Measurements from ENCODE around the gene NNMT. TPM values are rescaled to one million over a fixed set of nuclear protein-coding genes. Genes with fewer than 3 reads are reported as not detected.

NNMT gene
- polyA plus RNA-seq, 4 donors: 0.81 to 169 (median 22.7) TPM

DNA sequence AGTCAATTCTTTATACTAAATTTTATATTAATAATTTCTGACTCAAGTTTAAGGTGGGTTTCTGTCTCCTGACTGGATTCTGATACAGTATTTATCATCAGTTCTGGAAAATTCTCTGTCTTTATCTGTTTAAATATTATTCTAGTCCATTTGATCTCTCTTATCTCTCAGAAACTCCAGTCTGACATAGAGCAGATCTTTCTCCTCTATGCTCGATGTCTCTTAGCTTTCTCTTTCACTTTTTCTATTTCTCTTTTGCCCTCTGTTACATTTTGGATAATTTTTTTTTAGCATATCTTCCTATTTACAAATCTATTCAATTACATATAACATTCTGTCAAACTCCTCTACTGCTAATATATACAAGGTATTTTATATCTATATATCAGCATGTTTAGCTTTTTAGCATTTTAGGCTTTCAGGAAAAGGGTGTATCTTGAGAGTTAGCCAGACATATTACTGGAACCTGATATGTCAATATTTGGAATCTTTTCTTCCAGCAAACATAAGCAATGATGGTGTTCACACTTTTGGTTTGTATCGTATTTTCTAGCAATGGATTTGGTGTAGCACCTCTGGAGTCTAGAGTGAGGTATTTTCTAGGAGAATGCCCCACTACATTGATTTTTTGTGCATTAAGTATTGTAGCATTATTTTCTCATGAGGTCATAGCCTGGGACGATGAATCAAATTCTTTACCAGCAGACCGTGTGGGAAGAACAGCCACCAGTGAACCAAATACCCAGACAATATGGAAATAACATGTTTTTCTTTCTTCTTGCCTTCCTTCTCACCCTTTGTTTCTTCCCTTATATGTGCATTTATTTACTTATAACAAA is 4.1 kb upstream of the NNMT start:
- Histone ChIP-seq H3K4me3 (ENCODE audit: low read depth in 1 of 3, low read length in 3 of 3) (no peak overlapping the region), H3K4me1 (ENCODE audit: control insufficient read depth in 3 of 3, insufficient read depth in 2 of 3, low read depth in 1 of 3, low read length in 2 of 3) (peaks cover 0 to 3% (median 0%) of the 10 kb centered on the region in 3 donors), H3K9me3 (ENCODE audit: control insufficient read depth in 2 of 2, insufficient read depth in 1 of 2, low read depth in 1 of 2, low read length in 1 of 2) (no peaks in the 10 kb centered on the region), H3K27me3 (ENCODE audit: control insufficient read depth in 3 of 3, insufficient read depth in 3 of 3, low read length in 3 of 3) (no peaks in the 10 kb centered on the region), H3K27ac (ENCODE audit: low read depth in 1 of 3, low read length in 2 of 3) (peak overlapping the region in 1 of 3 donors; percentile 21), H3K36me3 (ENCODE audit: control insufficient read depth in 3 of 3, insufficient read depth in 2 of 3, low read depth in 1 of 3, low read length in 3 of 3) (no peaks in the 10 kb centered on the region)
- WGBS, 3 donors: 33 to 44% (median 37%) methylated on average over 4 of the region's 4 CpGs
- FAIRE-seq (no peak), DNase-seq (no peak)

DNA sequence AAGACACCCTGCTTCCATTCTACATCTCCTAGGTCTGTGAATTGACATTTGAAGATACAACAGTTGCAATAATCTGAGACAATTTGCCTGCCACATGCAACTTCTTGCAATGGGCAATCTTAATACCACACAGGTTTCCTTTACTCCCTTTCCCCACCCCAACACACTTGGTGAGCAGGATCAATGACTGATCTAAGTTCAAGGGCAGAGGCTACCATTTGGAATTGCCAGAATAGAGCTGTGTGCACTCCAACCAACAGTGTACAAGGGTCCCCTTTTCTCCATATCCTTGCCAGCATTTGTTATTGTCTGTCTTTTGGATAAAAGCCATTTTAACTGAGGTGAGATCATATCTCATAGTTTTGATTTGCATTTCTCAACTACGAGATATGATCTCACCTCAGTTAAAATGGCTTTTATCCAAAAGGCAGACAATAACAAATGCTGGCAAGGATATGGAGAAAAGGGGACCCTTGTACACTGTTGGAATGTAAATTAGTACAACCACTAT is 2.9 kb upstream of the NNMT start:
- no peak for FAIRE-seq
- WGBS, 3 donors: 41 to 68% (median 47%) methylated on average over 1 of the region's 1 CpG
- peak overlapping the region in 1 of 3 donors; percentile 10 for H3K27ac ChIP-seq (ENCODE audit: low read depth in 1 of 3, low read length in 2 of 3)

DNA sequence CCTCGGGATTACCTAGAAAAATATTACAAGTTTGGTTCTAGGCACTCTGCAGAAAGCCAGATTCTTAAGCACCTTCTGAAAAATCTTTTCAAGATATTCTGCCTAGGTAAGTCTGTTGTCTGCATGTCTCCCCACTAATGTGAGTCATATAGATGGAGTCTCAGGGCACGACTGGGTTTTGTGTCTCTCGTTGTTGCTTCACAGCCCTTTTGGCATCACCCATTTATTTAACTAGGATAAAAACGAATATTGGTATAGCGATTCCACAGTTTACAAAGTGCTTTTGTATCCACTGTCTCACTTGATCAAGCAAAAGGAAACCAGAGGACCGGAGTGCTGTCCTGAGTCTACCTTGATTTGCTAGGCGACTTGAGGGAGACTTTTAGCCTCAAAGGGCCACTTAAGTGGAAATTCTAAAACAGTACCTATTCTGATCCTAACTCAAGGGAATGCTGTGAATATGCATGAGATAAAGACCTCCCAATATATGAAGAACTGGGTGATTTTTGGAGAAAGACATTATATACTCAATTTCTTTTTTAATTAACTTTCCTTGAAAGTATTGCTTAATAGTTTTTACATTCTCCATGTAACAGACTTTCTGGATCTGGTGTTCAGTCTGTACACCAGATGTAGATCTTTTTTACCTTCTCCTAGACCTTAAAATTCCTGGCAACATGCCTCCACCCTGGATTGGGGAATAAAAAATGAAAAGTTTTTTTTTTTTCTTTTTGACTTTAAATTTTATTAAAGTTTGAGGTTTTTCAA is 590 bp downstream of the NNMT start:
- WGBS, 3 donors: 60 to 71% (median 71%) methylated on average over 7 of the region's 7 CpGs
- H3K4me3 ChIP-seq (ENCODE audit: low read depth in 1 of 3, low read length in 3 of 3): peak overlapping the region in 1 of 3 donors; percentile 23
- no peak for FAIRE-seq

More for the DNA sequence above, 2.9 kb upstream of the NNMT start:
- DNase-seq: no peak
- peaks cover 0 to 3% (median 0%) of the 10 kb centered on the region in 3 donors for H3K4me1 ChIP-seq (ENCODE audit: control insufficient read depth in 3 of 3, insufficient read depth in 2 of 3, low read depth in 1 of 3, low read length in 2 of 3)
- no peaks in the 10 kb centered on the region for H3K27me3 ChIP-seq (ENCODE audit: control insufficient read depth in 3 of 3, insufficient read depth in 3 of 3, low read length in 3 of 3)
- no peak overlapping the region for H3K4me3 ChIP-seq (ENCODE audit: low read depth in 1 of 3, low read length in 3 of 3)
- no peaks in the 10 kb centered on the region for H3K36me3 ChIP-seq (ENCODE audit: control insufficient read depth in 3 of 3, insufficient read depth in 2 of 3, low read depth in 1 of 3, low read length in 3 of 3)
- H3K9me3 ChIP-seq (ENCODE audit: control insufficient read depth in 2 of 2, insufficient read depth in 1 of 2, low read depth in 1 of 2, low read length in 1 of 2): no peaks in the 10 kb centered on the region

DNA sequence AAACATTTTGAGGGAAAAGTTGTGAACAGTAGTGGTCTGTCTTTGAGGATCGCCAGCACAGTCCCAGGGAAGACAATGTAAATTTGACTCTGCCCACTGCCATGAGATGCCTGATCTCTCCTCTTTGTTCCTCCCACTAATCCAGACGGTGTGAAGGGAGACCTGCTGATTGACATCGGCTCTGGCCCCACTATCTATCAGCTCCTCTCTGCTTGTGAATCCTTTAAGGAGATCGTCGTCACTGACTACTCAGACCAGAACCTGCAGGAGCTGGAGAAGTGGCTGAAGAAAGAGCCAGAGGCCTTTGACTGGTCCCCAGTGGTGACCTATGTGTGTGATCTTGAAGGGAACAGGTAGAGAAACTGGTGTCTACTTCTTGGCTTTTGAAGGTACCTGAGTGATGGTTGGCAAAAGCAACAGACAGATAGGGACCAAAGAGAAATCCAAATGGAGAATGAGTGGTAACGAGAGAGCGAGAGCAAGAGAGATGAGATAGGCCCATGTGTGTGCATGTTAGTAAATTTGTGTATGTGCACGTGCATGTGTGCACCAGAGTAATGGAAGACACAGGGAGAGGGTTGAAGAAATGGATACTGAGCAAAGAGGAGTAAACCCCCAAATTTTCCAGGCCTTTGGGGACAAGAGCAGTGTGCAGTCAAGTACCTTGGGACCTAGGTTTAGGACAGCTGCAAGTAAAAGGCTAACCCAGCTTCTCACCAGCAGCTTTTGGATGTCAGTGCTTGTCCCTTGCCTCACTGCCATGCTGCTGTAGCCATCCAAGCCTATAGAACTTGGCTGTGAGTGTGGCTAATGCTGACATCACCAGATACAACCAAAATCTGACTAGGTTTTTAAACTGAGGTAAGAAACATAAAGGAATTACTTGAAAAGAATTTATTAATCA is 1.9 kb downstream of the NNMT start:
- 82 to 87% (median 86%) methylated on average over 8 of the region's 8 CpGs for WGBS, 3 donors
- H3K9me3 ChIP-seq (ENCODE audit: control insufficient read depth in 2 of 2, insufficient read depth in 1 of 2, low read depth in 1 of 2, low read length in 1 of 2): no peaks in the 10 kb centered on the region
- no peaks in the 10 kb centered on the region for H3K4me1 ChIP-seq (ENCODE audit: control insufficient read depth in 3 of 3, insufficient read depth in 2 of 3, low read depth in 1 of 3, low read length in 2 of 3)
- DNase-seq: no peak
- no peaks in the 10 kb centered on the region for H3K36me3 ChIP-seq (ENCODE audit: control insufficient read depth in 3 of 3, insufficient read depth in 2 of 3, low read depth in 1 of 3, low read length in 3 of 3)
- H3K4me3 ChIP-seq (ENCODE audit: low read depth in 1 of 3, low read length in 3 of 3): no peak overlapping the region
- peak overlapping the region in 1 of 3 donors; percentile 91 for H3K27ac ChIP-seq (ENCODE audit: low read depth in 1 of 3, low read length in 2 of 3)
- H3K27me3 ChIP-seq (ENCODE audit: control insufficient read depth in 3 of 3, insufficient read depth in 3 of 3, low read length in 3 of 3): no peaks in the 10 kb centered on the region
- no peak for FAIRE-seq

More for the DNA sequence above, 590 bp downstream of the NNMT start:
- Histone ChIP-seq H3K27me3 (ENCODE audit: control insufficient read depth in 3 of 3, insufficient read depth in 3 of 3, low read length in 3 of 3) (no peaks in the 10 kb centered on the region), H3K27ac (ENCODE audit: low read depth in 1 of 3, low read length in 2 of 3) (peak overlapping the region in 1 of 3 donors; percentile 92), H3K9me3 (ENCODE audit: control insufficient read depth in 2 of 2, insufficient read depth in 1 of 2, low read depth in 1 of 2, low read length in 1 of 2) (no peaks in the 10 kb centered on the region), H3K36me3 (ENCODE audit: control insufficient read depth in 3 of 3, insufficient read depth in 2 of 3, low read depth in 1 of 3, low read length in 3 of 3) (no peaks in the 10 kb centered on the region), H3K4me1 (ENCODE audit: control insufficient read depth in 3 of 3, insufficient read depth in 2 of 3, low read depth in 1 of 3, low read length in 2 of 3) (no peaks in the 10 kb centered on the region)
- no peak for DNase-seq

DNA sequence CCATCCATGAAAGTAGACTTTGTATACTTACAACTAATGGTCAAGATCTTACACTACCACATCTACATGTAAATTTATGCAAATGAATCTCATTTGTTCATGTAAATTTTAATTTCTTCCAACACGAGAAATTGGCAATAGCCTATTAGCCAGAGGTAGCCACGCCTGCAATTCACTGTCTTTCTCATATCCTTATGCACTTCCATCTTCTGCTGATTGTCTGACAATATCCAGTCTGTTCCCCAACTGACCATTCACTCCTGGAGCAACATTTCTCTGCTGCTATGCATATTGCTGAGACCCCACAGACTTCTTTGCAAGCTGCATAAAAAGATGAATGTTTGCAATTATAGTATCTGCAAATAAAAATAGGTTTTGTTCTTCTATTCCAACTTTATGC is 2.5 kb downstream of the NNMT start:
- Histone ChIP-seq H3K4me1 (ENCODE audit: control insufficient read depth in 3 of 3, insufficient read depth in 2 of 3, low read depth in 1 of 3, low read length in 2 of 3) (no peaks in the 10 kb centered on the region), H3K4me3 (ENCODE audit: low read depth in 1 of 3, low read length in 3 of 3) (no peak overlapping the region), H3K36me3 (ENCODE audit: control insufficient read depth in 3 of 3, insufficient read depth in 2 of 3, low read depth in 1 of 3, low read length in 3 of 3) (no peaks in the 10 kb centered on the region), H3K27ac (ENCODE audit: low read depth in 1 of 3, low read length in 2 of 3) (peak overlapping the region in 1 of 3 donors; percentile 54), H3K27me3 (ENCODE audit: control insufficient read depth in 3 of 3, insufficient read depth in 3 of 3, low read length in 3 of 3) (no peaks in the 10 kb centered on the region), H3K9me3 (ENCODE audit: control insufficient read depth in 2 of 2, insufficient read depth in 1 of 2, low read depth in 1 of 2, low read length in 1 of 2) (no peaks in the 10 kb centered on the region)
- FAIRE-seq (no peak), DNase-seq (no peak)
- 47 to 74% (median 50%) methylated on average over 2 of the region's 2 CpGs for WGBS, 3 donors

DNA sequence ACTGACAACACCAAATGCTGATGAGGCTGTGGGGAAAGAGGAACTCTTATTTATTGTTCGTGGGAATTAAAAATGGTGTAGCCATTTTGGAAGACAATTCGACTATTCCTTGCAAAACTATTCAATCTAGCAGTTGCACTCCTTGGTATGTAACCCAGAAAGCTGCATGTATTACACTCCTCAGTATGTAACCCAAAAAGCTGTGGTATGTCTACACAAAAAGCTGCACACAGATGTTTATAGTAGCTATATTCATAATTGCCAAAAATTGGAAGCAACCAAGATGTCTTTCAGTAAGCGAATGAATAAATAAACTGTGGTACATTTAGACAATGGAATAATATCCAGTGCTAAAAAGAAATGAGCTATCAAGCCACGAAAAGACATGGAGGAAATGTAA is 4.9 kb downstream of the NNMT start:
- no peaks in the 10 kb centered on the region for H3K9me3 ChIP-seq (ENCODE audit: control insufficient read depth in 2 of 2, insufficient read depth in 1 of 2, low read depth in 1 of 2, low read length in 1 of 2)
- H3K4me1 ChIP-seq (ENCODE audit: control insufficient read depth in 3 of 3, insufficient read depth in 2 of 3, low read depth in 1 of 3, low read length in 2 of 3): peaks cover 0 to 2% (median 0%) of the 10 kb centered on the region in 3 donors
- FAIRE-seq: no peak
- no peaks in the 10 kb centered on the region for H3K36me3 ChIP-seq (ENCODE audit: control insufficient read depth in 3 of 3, insufficient read depth in 2 of 3, low read depth in 1 of 3, low read length in 3 of 3)
- no peaks in the 10 kb centered on the region for H3K27me3 ChIP-seq (ENCODE audit: control insufficient read depth in 3 of 3, insufficient read depth in 3 of 3, low read length in 3 of 3)
- no peak for DNase-seq
- no peak overlapping the region for H3K4me3 ChIP-seq (ENCODE audit: low read depth in 1 of 3, low read length in 3 of 3)
- H3K27ac ChIP-seq (ENCODE audit: low read depth in 1 of 3, low read length in 2 of 3): no peak overlapping the region
- WGBS, 3 donors: 78 to 84% (median 83%) methylated on average over 4 of the region's 4 CpGs

DNA sequence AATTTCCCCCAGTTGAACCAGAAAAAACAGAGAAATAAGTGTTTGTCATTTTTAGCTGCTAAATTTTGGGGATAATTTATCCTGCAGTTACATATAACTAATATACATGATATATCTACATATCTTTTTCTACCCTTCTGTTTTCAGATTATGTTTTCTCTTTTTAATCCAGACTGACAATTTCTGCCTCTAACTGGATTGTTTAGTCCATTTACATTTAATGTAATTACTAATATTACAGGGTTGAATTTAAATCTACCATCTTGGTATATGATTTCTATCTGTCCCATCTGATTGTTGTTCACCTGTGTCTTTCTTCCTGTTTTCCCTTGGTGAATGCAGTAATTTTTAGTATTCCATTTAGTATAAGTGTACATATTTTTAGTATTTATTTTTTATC is 5.7 kb downstream of the NNMT start:
- H3K27me3 ChIP-seq (ENCODE audit: control insufficient read depth in 3 of 3, insufficient read depth in 3 of 3, low read length in 3 of 3): no peaks in the 10 kb centered on the region
- H3K36me3 ChIP-seq (ENCODE audit: control insufficient read depth in 3 of 3, insufficient read depth in 2 of 3, low read depth in 1 of 3, low read length in 3 of 3): no peaks in the 10 kb centered on the region
- FAIRE-seq (no peak), DNase-seq (no peak)
- H3K4me1 ChIP-seq (ENCODE audit: control insufficient read depth in 3 of 3, insufficient read depth in 2 of 3, low read depth in 1 of 3, low read length in 2 of 3): peaks cover 0 to 2% (median 0%) of the 10 kb centered on the region in 3 donors
- H3K4me3 ChIP-seq (ENCODE audit: low read depth in 1 of 3, low read length in 3 of 3): no peak overlapping the region
- no peak overlapping the region for H3K27ac ChIP-seq (ENCODE audit: low read depth in 1 of 3, low read length in 2 of 3)
- no peaks in the 10 kb centered on the region for H3K9me3 ChIP-seq (ENCODE audit: control insufficient read depth in 2 of 2, insufficient read depth in 1 of 2, low read depth in 1 of 2, low read length in 1 of 2)

DNA sequence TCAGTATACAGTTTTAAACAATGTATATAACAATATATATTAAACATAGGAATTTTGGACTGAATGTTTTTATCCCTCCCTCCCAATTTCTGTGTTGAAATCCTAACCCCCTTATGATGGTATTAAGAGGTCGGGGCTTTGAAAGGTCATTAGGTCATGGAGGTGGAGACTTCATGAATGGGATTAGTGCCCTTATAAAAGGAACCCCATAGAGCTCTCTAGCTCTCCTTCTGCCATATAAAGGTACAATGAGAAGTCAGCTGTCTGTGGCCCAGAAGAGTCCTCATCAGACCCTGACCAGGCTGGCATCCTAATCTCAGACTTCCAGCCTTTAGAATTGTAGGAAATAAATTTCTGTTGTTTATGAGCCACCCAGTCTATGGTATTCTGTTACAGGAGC is 6.5 kb downstream of the NNMT start:
- Histone ChIP-seq H3K4me3 (ENCODE audit: low read depth in 1 of 3, low read length in 3 of 3) (no peak overlapping the region), H3K4me1 (ENCODE audit: control insufficient read depth in 3 of 3, insufficient read depth in 2 of 3, low read depth in 1 of 3, low read length in 2 of 3) (peaks cover 0 to 2% (median 0%) of the 10 kb centered on the region in 3 donors), H3K27me3 (ENCODE audit: control insufficient read depth in 3 of 3, insufficient read depth in 3 of 3, low read length in 3 of 3) (no peaks in the 10 kb centered on the region), H3K27ac (ENCODE audit: low read depth in 1 of 3, low read length in 2 of 3) (no peak overlapping the region), H3K9me3 (ENCODE audit: control insufficient read depth in 2 of 2, insufficient read depth in 1 of 2, low read depth in 1 of 2, low read length in 1 of 2) (no peaks in the 10 kb centered on the region), H3K36me3 (ENCODE audit: control insufficient read depth in 3 of 3, insufficient read depth in 2 of 3, low read depth in 1 of 3, low read length in 3 of 3) (no peaks in the 10 kb centered on the region)
- DNase-seq (no peak), FAIRE-seq (no peak)
- WGBS, 3 donors: 17 to 39% (median 32%) methylated on average over 1 of the region's 1 CpG

All from small intestine (tissue), 7 donors.